Panc1 (cell line): ENCODE measurements around the gene SLC14A1. TPM values are rescaled to one million over a fixed set of nuclear protein-coding genes. Genes with fewer than 3 reads are reported as not detected.

Experiments used
- ATAC-seq: fragments of 200-7000 bp; cut with Tn5 transposase; 2 replicates; pipeline ENCODE4 v1.9.1; 2020; ENCODE audit warnings: mild to moderate bottlenecking, moderate library complexity
- BruUV-seq: library from RNA; stranded (reverse); fragments of 400-500 nt; replicated peaks from 2 replicates; lab custom pipeline; 2021; lab: Mats Ljungman, UMichigan
- CTCF ChIA-PET: fragments of 300-600 bp; sonication (Branson Sonifier 250); formaldehyde crosslinking; loops from one replicate; lab custom pipeline; 2022; ENCODE audit warnings: antibody characterized with exemption; lab: Charles Lee
- POLR2A ChIA-PET: fragments of 300-600 bp; sonication (Branson Sonifier 250); formaldehyde crosslinking; loops from one replicate; lab custom pipeline; 2022; ENCODE audit warnings: antibody characterized with exemption; lab: Charles Lee
- DNase-seq: peaks from one replicate; pipeline ENCODE4 v3.0.0-alpha.2; 2010; ENCODE audit warnings: low read depth, low spot score
- H3K27ac ChIP-seq: 2 replicates; pipeline ENCODE4 v1.5.1; 2011; ENCODE audit warnings: mild to moderate bottlenecking, low read length, inconsistent platforms
- H3K27me3 ChIP-seq: fragments of 200-500 bp; sonication (Bioruptor generic); 2 replicates; pipeline ENCODE4 v1.6.0; 2014; ENCODE audit warnings: low read length, inconsistent platforms; ENCODE audit not compliant: control insufficient read depth, insufficient read depth
- H3K36me3 ChIP-seq: fragments of 200-500 bp; sonication (Bioruptor generic); 2 replicates; pipeline ENCODE4 v1.5.1; 2014; ENCODE audit warnings: inconsistent platforms, mild to moderate bottlenecking, low read length, moderate library complexity; ENCODE audit not compliant: control insufficient read depth, insufficient read depth
- H3K4me1 ChIP-seq: 2 replicates; pipeline ENCODE4 v1.5.1; 2011; ENCODE audit warnings: inconsistent platforms, mild to moderate bottlenecking, low read length, moderate library complexity; ENCODE audit not compliant: control insufficient read depth, insufficient read depth
- H3K4me3 ChIP-seq, 2 experiments: 2 replicates each; pipeline ENCODE4 v1.5.1; 2011 to 2012; ENCODE audit warnings: low read depth in 2 of 2, low read length in 2 of 2, mild to moderate bottlenecking in 2 of 2, inconsistent platforms in 1 of 2, moderate library complexity in 1 of 2
- H3K9me3 ChIP-seq: fragments of 200-500 bp; sonication (Bioruptor generic); 2 replicates; pipeline ENCODE4 v1.5.1; 2014; ENCODE audit warnings: low read depth, mild to moderate bottlenecking, inconsistent platforms, low read length, moderate library complexity; ENCODE audit not compliant: control insufficient read depth, insufficient read depth
- CTCF ChIP-seq: fragments of 450-650 bp; IDR thresholded peaks from 2 replicates; pipeline ENCODE4 v1.5.1; 2017; ENCODE audit warnings: mild to moderate bottlenecking
- POLR2AphosphoS5 ChIP-seq: IDR thresholded peaks from 2 replicates; pipeline ENCODE4 v1.6.1; 2012; ENCODE audit warnings: mild to moderate bottlenecking, low read depth, low read length, moderate library complexity
- REST ChIP-seq, 2 experiments: IDR thresholded peaks; 2 replicates each; pipeline ENCODE4 v1.6.1; 2011 to 2012; ENCODE audit warnings: low read depth in 2 of 2, control low read depth in 1 of 2, low read length in 1 of 2, mild to moderate bottlenecking in 1 of 2, moderate library complexity in 1 of 2; ENCODE audit not compliant: insufficient read depth in 1 of 2
- SIN3A ChIP-seq: IDR thresholded peaks from 2 replicates; pipeline ENCODE4 v1.6.1; 2012; ENCODE audit warnings: low read depth, mild to moderate bottlenecking, low read length, moderate library complexity, borderline replicate concordance; ENCODE audit not compliant: insufficient read depth
- TCF7L2 ChIP-seq: IDR thresholded peaks from 2 replicates; pipeline ENCODE4 v1.6.1; 2011; ENCODE audit warnings: mild to moderate bottlenecking, low read depth, low read length, inconsistent platforms
- in situ Hi-C: cut with HindIII; loops from 2 replicates; pipeline ENCODE4 v1.10.0; 2016; ENCODE audit warnings: low sequenced_read_pairs, low pct_unique_long_range_greater_than_20kb
- intact Hi-C: fragments of 100-400 bp; cut with micrococcal nuclease; formaldehyde crosslinking; loops from one replicate; pipeline ENCODE4 v1.10.0; 2022; ENCODE audit not compliant: unreplicated experiment
- total RNA-seq: library from RNA; stranded (reverse); gene quantifications from one replicate; pipeline ENCODE4 v1.2.1, GENCODE V29; 2021; ENCODE audit not compliant: unreplicated experiment

Gene SLC14A1
- total RNA-seq, 1 experiment from 2014 or later, result 1.2 TPM

GRCh38 chr18:45787346-45787745 is 63.4 kb downstream of the SLC14A1 start:
- ATAC-seq (no peak), DNase-seq (no peak)
- in situ Hi-C loops (no loop called here), intact Hi-C loops (no loop called here)
- H3K9me3 ChIP-seq, result no peaks in the 10 kb centered on the region
- ChIA-PET CTCF (no interaction called here), POLR2A (no interaction called here)
- no peaks in the 10 kb centered on the region for H3K27me3 ChIP-seq
- H3K36me3 ChIP-seq, result no peaks in the 10 kb centered on the region
- TF ChIP-seq POLR2AphosphoS5 (no peak), TCF7L2 (no peak), REST (IDR thresholded peaks at IDR 0.05; ENCODE audit: insufficient read depth in 1 of 2, low read depth in 2 of 2, low read length in 1 of 2) (no peak), SIN3A (no peak)
- no TSS peak for BruUV-seq
- no peak overlapping the region for H3K4me3 ChIP-seq
- no peaks in the 10 kb centered on the region for H3K4me1 ChIP-seq
- no peak overlapping the region for H3K27ac ChIP-seq

- BruUV-seq, result no TSS peak
- H3K27ac ChIP-seq, result no peak overlapping the region
- no peaks in the 10 kb centered on the region for H3K27me3 ChIP-seq
- ChIA-PET CTCF (no interaction called here), POLR2A (no interaction called here)
- in situ Hi-C loops, result no loop called here
- ATAC-seq (no peak), DNase-seq (no peak)
- H3K36me3 ChIP-seq, result no peaks in the 10 kb centered on the region
- TF ChIP-seq SIN3A, result no peak
- no peak for TF ChIP-seq TCF7L2
- no peak for TF ChIP-seq CTCF
- TF ChIP-seq POLR2AphosphoS5, result no peak
- TF ChIP-seq REST (IDR thresholded peaks at IDR 0.05; ENCODE audit: insufficient read depth in 1 of 2, low read depth in 2 of 2, low read length in 1 of 2), result no peak
- H3K4me3 ChIP-seq, result no peak overlapping the region
- intact Hi-C loops, result no loop called here
- no peaks in the 10 kb centered on the region for H3K9me3 ChIP-seq
- no peaks in the 10 kb centered on the region for H3K4me1 ChIP-seq
Observed at GRCh38 chr18:45788861-45789260, 64.9 kb downstream of the SLC14A1 start.
